ENCODE measurements around the gene SALL2.

Gene SALL2

GRCh38 chr14:21523203-21523602 lies 2.9 kb downstream of the SALL2 start:
- Histone ChIP-seq H3K27ac (ENCODE audit: low read depth, low read length) (no peak overlapping the region), H2AFZ (ENCODE audit: low read depth, low read length, severe bottlenecking) (no peak overlapping the region), H3K79me2 (ENCODE audit: insufficient read depth, low read length) (no peaks in the 10 kb centered on the region), H3K9me2 (replicated peaks; ENCODE audit: insufficient read depth, low read length) (no peaks in the 10 kb centered on the region), H3K4me3 (ENCODE audit: insufficient read depth, low read length, poor library complexity, severe bottlenecking) (no peak overlapping the region), H3K4me2 (ENCODE audit: low read depth, low read length, poor library complexity, severe bottlenecking) (no peak overlapping the region), H3F3A (ENCODE audit: insufficient read depth) (no peaks in the 10 kb centered on the region), H4K20me1 (ENCODE audit: low read depth, low read length) (no peaks in the 10 kb centered on the region), H3K9ac (ENCODE audit: low read length) (no peak overlapping the region), H3K36me3 (ENCODE audit: low read length) (no peaks in the 10 kb centered on the region), H3K9me3 (ENCODE audit: insufficient read depth, low read length) (no peaks in the 10 kb centered on the region), H3K27me3 (ENCODE audit: low read length) (no peaks in the 10 kb centered on the region)
- no peak for TF ChIP-seq CTCF (IDR thresholded peaks at IDR 0.05; ENCODE audit: insufficient read depth, low read length, poor library complexity, severe bottlenecking)
- no peak for TF ChIP-seq EZH2phosphoT487 (conservative IDR thresholded peaks at IDR 0.05; ENCODE audit: low read length)

GRCh38 chr14:21521501-21521900 lies 4.6 kb downstream of the SALL2 start:
- Histone ChIP-seq H3K79me2 (ENCODE audit: insufficient read depth, low read length) (no peaks in the 10 kb centered on the region), H2AFZ (ENCODE audit: low read depth, low read length, severe bottlenecking) (no peak overlapping the region), H3K4me3 (ENCODE audit: insufficient read depth, low read length, poor library complexity, severe bottlenecking) (no peak overlapping the region), H3K9me3 (ENCODE audit: insufficient read depth, low read length) (no peaks in the 10 kb centered on the region), H3K36me3 (ENCODE audit: low read length) (no peaks in the 10 kb centered on the region), H3K9ac (ENCODE audit: low read length) (no peak overlapping the region), H3K27ac (ENCODE audit: low read depth, low read length) (no peak overlapping the region), H3K9me2 (replicated peaks; ENCODE audit: insufficient read depth, low read length) (no peaks in the 10 kb centered on the region), H3K27me3 (ENCODE audit: low read length) (no peaks in the 10 kb centered on the region), H3F3A (ENCODE audit: insufficient read depth) (no peaks in the 10 kb centered on the region), H4K20me1 (ENCODE audit: low read depth, low read length) (no peaks in the 10 kb centered on the region), H3K4me2 (ENCODE audit: low read depth, low read length, poor library complexity, severe bottlenecking) (no peak overlapping the region)
- TF ChIP-seq EZH2phosphoT487 (conservative IDR thresholded peaks at IDR 0.05; ENCODE audit: low read length) (no peak), CTCF (IDR thresholded peaks at IDR 0.05; ENCODE audit: insufficient read depth, low read length, poor library complexity, severe bottlenecking) (no peak)

GRCh38 chr14:21520767-21521166 lies 5.4 kb downstream of the SALL2 start:
- H3K27ac ChIP-seq (ENCODE audit: low read depth, low read length): no peak overlapping the region

More at GRCh38 chr14:21520767-21521166, 5.4 kb downstream of the SALL2 start:
- Histone ChIP-seq H3F3A (ENCODE audit: insufficient read depth) (no peaks in the 10 kb centered on the region), H3K4me3 (ENCODE audit: insufficient read depth, low read length, poor library complexity, severe bottlenecking) (no peak overlapping the region), H3K9ac (ENCODE audit: low read length) (no peak overlapping the region), H3K27me3 (ENCODE audit: low read length) (no peaks in the 10 kb centered on the region), H3K4me2 (ENCODE audit: low read depth, low read length, poor library complexity, severe bottlenecking) (no peak overlapping the region), H3K9me3 (ENCODE audit: insufficient read depth, low read length) (no peaks in the 10 kb centered on the region), H3K36me3 (ENCODE audit: low read length) (no peaks in the 10 kb centered on the region), H3K79me2 (ENCODE audit: insufficient read depth, low read length) (no peaks in the 10 kb centered on the region), H4K20me1 (ENCODE audit: low read depth, low read length) (no peaks in the 10 kb centered on the region), H3K9me2 (replicated peaks; ENCODE audit: insufficient read depth, low read length) (no peaks in the 10 kb centered on the region), H2AFZ (ENCODE audit: low read depth, low read length, severe bottlenecking) (no peak overlapping the region)
- TF ChIP-seq CTCF (IDR thresholded peaks at IDR 0.05; ENCODE audit: insufficient read depth, low read length, poor library complexity, severe bottlenecking) (no peak), EZH2phosphoT487 (conservative IDR thresholded peaks at IDR 0.05; ENCODE audit: low read length) (no peak)

Measured in SU-DHL-6 (cell line).